HL-60 (cell line): ENCODE results near the gene TPCN1.

Source experiments
- CTCF ChIP-seq: IDR thresholded peaks from one replicate; pipeline ENCODE4 v1.5.1; 2011; ENCODE audit warnings: low read length, control low read depth, inconsistent platforms; ENCODE audit not compliant: insufficient read depth
- POLR2AphosphoS5 ChIP-seq: IDR thresholded peaks from 2 replicates; pipeline ENCODE4 v1.6.1; 2012; ENCODE audit warnings: low read depth

- TF ChIP-seq POLR2AphosphoS5 (no peak), CTCF (no peak)
Observed at GRCh38 chr12:113329791-113330417, 108.6 kb downstream of the TPCN1 start.
